ENCODE data around the gene RAB5B.
"Not testable (repeated sequence)": the region's sequence is repeated elsewhere in the genome, so short reads cannot be mapped to it uniquely, and the experiment has no call there.

RAB5B gene

GRCh38 chr12:55984861-55985260, 11.0 kb downstream of the RAB5B start:
- no peak for DNase-seq

- DNase-seq, result no peak
These were observed 11.5 kb downstream of the RAB5B start for GRCh38 chr12:55985341-55985740.

GRCh38 chr12:55985976-55986375, 12.1 kb downstream of the RAB5B start:
- not testable (repeated sequence) for DNase-seq

- DNase-seq, result no peak
These were observed 17.2 kb downstream of the RAB5B start for GRCh38 chr12:55991110-55991509.

GRCh38 chr12:55993230-55993853, 19.5 kb downstream of the RAB5B start:
- DNase-seq, result no peak

GRCh38 chr12:55995366-55995765, 21.5 kb downstream of the RAB5B start:
- DNase-seq, result no peak

- DNase-seq, result no peak
These were observed 22.4 kb downstream of the RAB5B start for GRCh38 chr12:55996201-55996714.

GRCh38 chr12:55996715-55997534, 23.0 kb downstream of the RAB5B start, which contains the start of gene SUOX:
SUOX (plus strand) TSS chr12:55997276; CDS start chr12:56002222, 4,946 bp downstream.
- DNase-seq, result peak; percentile 80

GRCh38 chr12:55997535-55997859, 23.6 kb downstream of the RAB5B start:
- DNase-seq, result no peak

- DNase-seq, result not testable (repeated sequence)
These were observed 25.6 kb downstream of the RAB5B start for GRCh38 chr12:55999522-55999921.

- not testable (repeated sequence) for DNase-seq
These were observed 26.2 kb downstream of the RAB5B start for GRCh38 chr12:55999999-56000540.

- DNase-seq, result no peak
These were observed 27.7 kb downstream of the RAB5B start for GRCh38 chr12:56001487-56002100.

- DNase-seq, result not testable (repeated sequence)
These were observed 29.5 kb downstream of the RAB5B start for GRCh38 chr12:56003376-56003775.

- DNase-seq, result no peak
These were observed 30.3 kb downstream of the RAB5B start for GRCh38 chr12:56004211-56004610.

GRCh38 chr12:56007564-56008559, 34.0 kb downstream of the RAB5B start:
- no peak for DNase-seq

- DNase-seq, result no peak
These were observed 36.3 kb downstream of the RAB5B start for GRCh38 chr12:56010111-56010570.

GRCh38 chr12:56011509-56012090, 37.7 kb downstream of the RAB5B start:
- DNase-seq, result no peak

GRCh38 chr12:56013482-56013881, 39.6 kb downstream of the RAB5B start:
- DNase-seq, result no peak

- no peak for DNase-seq
These were observed 40.3 kb downstream of the RAB5B start for GRCh38 chr12:56014205-56014604.

- DNase-seq, result no peak
These were observed 43.3 kb downstream of the RAB5B start for GRCh38 chr12:56017181-56017580.

- no peak for DNase-seq
These were observed 44.5 kb downstream of the RAB5B start for GRCh38 chr12:56018356-56018755.
